GM12865 (cell line): ENCODE measurements around the gene CCNH.

Source experiments
- DNase-seq: peaks from one replicate; pipeline ENCODE4 v3.0.0; 2010; ENCODE audit warnings: low read depth
- H3K4me3 ChIP-seq: 2 replicates; pipeline ENCODE4 v1.5.1; 2011; ENCODE audit warnings: mild to moderate bottlenecking, low read depth, low read length, control low read depth
- TF ChIP-seq, protein P1 (sequence below): IDR thresholded peaks from 2 replicates; pipeline ENCODE4 v1.5.1; 2011; ENCODE audit warnings: low read length, control low read depth, low read depth, inconsistent platforms; ENCODE audit not compliant: insufficient read depth; ENCODE audit errors: missing control alignments

The CCNH gene

DNA sequence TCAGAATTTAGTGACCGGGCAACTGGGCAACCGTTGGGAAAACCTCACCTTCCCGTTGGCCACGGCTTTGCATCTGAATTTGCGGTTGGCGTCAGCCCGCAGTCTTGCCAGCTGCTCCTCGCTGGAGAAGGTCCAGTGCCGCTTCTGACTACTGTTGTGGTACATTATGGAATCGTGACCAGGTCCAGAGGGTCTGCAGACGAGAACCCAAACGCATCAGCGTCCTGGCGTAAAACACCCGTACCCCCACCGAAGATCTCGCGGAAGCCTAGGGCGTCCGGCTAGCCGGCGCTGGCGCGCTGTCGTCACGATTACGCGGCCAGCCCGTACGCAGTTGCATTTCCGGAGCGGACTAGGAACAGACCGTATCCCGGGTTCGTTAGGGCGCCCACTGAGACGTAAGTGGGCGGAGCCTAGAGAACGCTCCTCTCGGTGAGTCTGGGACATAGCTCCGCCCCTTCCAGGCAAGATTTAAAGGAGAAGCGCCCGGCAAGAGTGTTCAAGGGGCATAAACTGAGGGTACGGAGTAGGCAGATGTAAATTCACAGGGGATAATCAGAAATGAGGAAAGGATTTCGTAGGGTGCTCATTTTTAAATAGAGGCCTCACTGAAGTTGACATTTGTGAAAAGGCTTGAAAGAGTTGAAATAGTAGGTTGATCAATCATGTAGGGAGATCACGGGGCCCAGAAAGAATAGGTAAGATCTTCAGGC lies at the start of gene CCNH:
TSS of gene CCNH (minus strand) at position 301 of the 713 bp plus-strand sequence. CDS start at position 165, 136 bp downstream.
- peak within 1 kb of the TSS; percentile 84 for H3K4me3 ChIP-seq
- TF ChIP-seq, protein P1, sequence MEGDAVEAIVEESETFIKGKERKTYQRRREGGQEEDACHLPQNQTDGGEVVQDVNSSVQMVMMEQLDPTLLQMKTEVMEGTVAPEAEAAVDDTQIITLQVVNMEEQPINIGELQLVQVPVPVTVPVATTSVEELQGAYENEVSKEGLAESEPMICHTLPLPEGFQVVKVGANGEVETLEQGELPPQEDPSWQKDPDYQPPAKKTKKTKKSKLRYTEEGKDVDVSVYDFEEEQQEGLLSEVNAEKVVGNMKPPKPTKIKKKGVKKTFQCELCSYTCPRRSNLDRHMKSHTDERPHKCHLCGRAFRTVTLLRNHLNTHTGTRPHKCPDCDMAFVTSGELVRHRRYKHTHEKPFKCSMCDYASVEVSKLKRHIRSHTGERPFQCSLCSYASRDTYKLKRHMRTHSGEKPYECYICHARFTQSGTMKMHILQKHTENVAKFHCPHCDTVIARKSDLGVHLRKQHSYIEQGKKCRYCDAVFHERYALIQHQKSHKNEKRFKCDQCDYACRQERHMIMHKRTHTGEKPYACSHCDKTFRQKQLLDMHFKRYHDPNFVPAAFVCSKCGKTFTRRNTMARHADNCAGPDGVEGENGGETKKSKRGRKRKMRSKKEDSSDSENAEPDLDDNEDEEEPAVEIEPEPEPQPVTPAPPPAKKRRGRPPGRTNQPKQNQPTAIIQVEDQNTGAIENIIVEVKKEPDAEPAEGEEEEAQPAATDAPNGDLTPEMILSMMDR: no peak
- peak; percentile 98 for DNase-seq

DNA sequence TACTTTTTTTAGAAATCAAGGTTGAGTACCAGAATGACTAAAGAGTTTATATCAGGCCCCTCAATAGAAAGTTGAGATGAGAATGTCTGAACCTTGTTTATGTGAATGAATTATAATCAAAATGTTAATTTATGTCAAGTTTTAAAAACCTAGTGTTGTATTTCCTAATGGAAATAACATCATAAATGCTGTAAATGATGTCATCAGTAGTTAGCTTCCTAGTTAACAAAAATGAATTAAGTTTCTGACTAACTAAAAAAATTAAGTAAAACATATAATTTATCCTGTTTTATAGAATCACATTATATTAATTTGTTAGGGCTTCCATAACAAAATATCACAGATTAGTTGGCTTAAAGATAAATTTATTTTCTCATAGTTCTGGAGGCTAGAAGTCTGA lies 45.0 kb upstream of the CCNH start:
- TF ChIP-seq, protein P1: no peak

DNA sequence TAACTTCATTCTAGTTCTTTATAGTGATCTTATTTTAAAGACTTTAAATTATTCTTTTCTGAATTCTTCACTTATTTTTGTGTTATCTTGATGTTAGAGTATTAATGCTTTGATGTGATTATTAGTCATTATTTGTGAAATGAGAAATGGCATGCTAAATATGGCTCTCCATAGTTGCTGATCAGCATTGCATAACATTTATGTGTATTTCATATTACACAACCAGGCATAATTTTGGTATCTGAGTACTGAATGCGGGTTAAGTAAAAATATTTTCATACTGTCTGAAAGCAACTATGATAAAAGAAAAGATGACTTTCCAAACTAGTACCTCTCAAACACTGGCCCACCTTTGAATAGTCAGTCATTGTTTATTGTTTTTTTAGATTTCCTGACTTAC lies 41.1 kb upstream of the CCNH start:
- DNase-seq: no peak
- H3K4me3 ChIP-seq: no peak overlapping the region
- TF ChIP-seq, protein P1: no peak

More for the DNA sequence above, 45.0 kb upstream of the CCNH start:
- H3K4me3 ChIP-seq: no peak overlapping the region
- no peak for DNase-seq

DNA sequence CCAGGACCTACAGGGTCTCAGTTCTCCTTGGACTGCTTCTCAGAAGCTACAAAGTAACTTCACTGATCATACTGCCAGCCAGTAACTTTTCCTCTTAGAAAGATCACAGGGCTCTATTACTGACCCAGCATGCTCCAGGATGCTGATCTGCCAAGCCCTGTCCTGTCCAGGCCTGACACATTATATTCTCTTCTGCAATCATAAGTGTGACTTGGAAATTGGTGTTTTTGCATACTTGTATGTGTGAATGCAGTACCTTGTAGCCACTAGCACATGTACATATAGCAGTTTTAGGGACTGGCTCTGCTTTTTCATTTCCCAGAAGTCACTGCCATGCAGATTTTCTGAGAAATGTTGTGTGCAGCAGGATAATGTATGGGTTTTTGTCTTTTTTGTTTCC lies 40.1 kb upstream of the CCNH start:
- TF ChIP-seq, protein P1: no peak
- H3K4me3 ChIP-seq: no peak overlapping the region
- no peak for DNase-seq

DNA sequence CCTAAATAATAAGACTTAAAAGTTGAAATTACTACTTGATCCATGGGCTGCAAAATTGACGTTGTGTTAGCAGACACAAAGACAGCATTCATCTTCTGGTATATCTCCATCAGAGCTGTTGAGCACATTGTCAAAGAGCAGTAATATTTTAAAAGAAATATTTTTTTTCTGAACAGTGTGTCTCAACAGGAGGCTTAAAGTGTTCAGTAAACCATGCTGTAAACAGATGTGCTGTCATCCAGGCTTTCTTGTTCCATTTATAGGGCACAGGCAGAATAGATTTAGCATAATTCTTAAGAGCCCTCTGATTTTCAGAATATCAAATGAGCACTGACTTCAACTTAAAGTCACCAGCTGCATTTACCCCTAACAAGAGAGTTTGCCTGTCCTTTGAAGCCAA lies 29.7 kb upstream of the CCNH start:
- no peak for DNase-seq
- H3K4me3 ChIP-seq: no peak overlapping the region
- TF ChIP-seq, protein P1: no peak

DNA sequence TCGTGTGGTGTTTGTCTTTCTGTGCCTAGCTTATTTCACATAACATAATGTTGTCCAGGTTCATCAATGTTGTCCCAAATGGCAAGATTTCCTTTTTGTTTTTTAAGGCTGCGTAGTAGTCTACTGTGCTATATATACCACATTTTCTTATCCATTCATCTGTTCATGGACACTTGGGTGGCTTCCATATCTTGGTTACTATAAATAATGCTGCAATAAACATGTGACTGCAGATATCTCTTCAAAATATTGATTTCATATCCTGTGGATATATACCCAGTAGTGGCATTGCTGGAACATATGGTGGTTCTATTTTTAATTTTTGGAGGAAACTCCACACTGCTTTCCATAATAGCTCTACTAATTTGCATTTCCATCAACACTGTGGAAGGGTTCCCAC lies 25.5 kb upstream of the CCNH start:
- TF ChIP-seq, protein P1: no peak
- H3K4me3 ChIP-seq: no peak overlapping the region
- DNase-seq: no peak

DNA sequence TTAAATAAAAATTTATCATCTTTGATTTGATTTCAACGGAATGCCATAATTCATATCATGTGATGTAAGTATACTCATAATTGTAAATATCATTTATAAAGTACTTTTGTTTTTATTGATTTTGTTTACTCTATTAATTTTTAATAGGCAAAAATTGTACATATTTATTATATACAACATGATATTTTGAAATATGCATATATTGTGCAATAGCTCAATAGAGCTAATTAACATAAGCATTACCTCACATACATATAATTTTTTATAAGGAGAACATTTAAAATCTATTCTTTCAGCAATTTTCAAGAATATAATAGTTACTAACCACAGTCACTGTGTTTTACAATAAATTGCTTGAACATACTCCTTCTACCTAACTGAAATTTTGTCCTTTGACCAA lies 25.0 kb upstream of the CCNH start:
- TF ChIP-seq, protein P1: no peak
- H3K4me3 ChIP-seq: no peak overlapping the region
- no peak for DNase-seq
